GM12878 (cell line): ENCODE measurements around the gene SAMD15. TPM values are rescaled to one million over a fixed set of nuclear protein-coding genes. Genes with fewer than 3 reads are reported as not detected.

Experiments
- ATAC-seq: fragments of 200-7000 bp; cut with Tn5 transposase; 3 replicates; pipeline ENCODE4 v1.9.1; 2020; ENCODE audit warnings: mild to moderate bottlenecking, moderate library complexity
- BruUV-seq: library from RNA; stranded (reverse); fragments of 400-500 nt; replicated peaks from 2 replicates; lab custom pipeline; 2021; lab: Mats Ljungman, UMichigan
- CTCF ChIA-PET: fragments of 300-600 bp; sonication (Branson Sonifier 250); formaldehyde crosslinking; extraction: SDS; loops from one replicate; lab custom pipeline; 2021; ENCODE audit warnings: inconsistent platforms; lab: Yijun Ruan, JAX
- POLR2A ChIA-PET: fragments of 350-600 bp; formaldehyde crosslinking; extraction: SDS; loops from one replicate; lab custom pipeline; 2021; ENCODE audit warnings: inconsistent platforms; lab: Charles Lee
- RAD21 ChIA-PET: fragments of 300-600 bp; sonication (Branson Sonifier 250); formaldehyde crosslinking; loops from one replicate; lab custom pipeline; 2023; ENCODE audit warnings: antibody characterized with exemption; ENCODE audit not compliant: unreplicated experiment; lab: Charles Lee
- SMC1A ChIA-PET: fragments of 300-600 bp; sonication (Branson Sonifier 250); formaldehyde crosslinking; loops from one replicate; lab custom pipeline; 2023; ENCODE audit not compliant: unreplicated experiment, uncharacterized antibody; lab: Charles Lee
- DNase-seq: peaks from one replicate; pipeline ENCODE4 v3.0.0-alpha.2; 2011; ENCODE audit warnings: low read depth, low spot score
- FAIRE-seq: peaks from 3 replicates; lab custom pipeline; 2011; peaks lifted over from hg19 to GRCh38; lab: Jason Lieb, UNC
- H2AFZ ChIP-seq: 2 replicates; pipeline ENCODE4 v1.6.0; 2011; ENCODE audit warnings: low read depth, low read length, control low read depth; ENCODE audit not compliant: control insufficient read depth
- H3K27ac ChIP-seq: 2 replicates; pipeline ENCODE4 v1.5.1; 2011; ENCODE audit warnings: control low read depth; ENCODE audit not compliant: control insufficient read depth, insufficient read depth
- H3K27me3 ChIP-seq, 2 experiments: replicated peaks in 1 of 2; 2 replicates each; pipeline versions ENCODE4 v1.6.0 to v1.6.1; 2011; ENCODE audit warnings: low read length in 1 of 2; ENCODE audit not compliant: control insufficient read depth in 2 of 2, insufficient read depth in 2 of 2
- H3K36me3 ChIP-seq, 2 experiments: 2 replicates each; pipeline ENCODE4 v1.5.1; 2011; ENCODE audit warnings: low read length in 1 of 2; ENCODE audit not compliant: control insufficient read depth in 2 of 2, insufficient read depth in 2 of 2
- H3K4me1 ChIP-seq: 2 replicates; pipeline ENCODE4 v1.6.1; 2011; ENCODE audit warnings: mild to moderate bottlenecking, low read length, moderate library complexity, mixed read lengths; ENCODE audit not compliant: control insufficient read depth, insufficient read depth
- H3K4me2 ChIP-seq: 2 replicates; pipeline ENCODE4 v1.6.0; 2011; ENCODE audit warnings: control low read depth; ENCODE audit not compliant: control insufficient read depth, insufficient read depth
- H3K4me3 ChIP-seq: fragments of 200-600 bp; sonication (generic); 2 replicates; pipeline ENCODE4 v1.5.1; 2016
- H3K79me2 ChIP-seq: 2 replicates; pipeline ENCODE4 v1.6.0; 2011; ENCODE audit warnings: low read length; ENCODE audit not compliant: control insufficient read depth, insufficient read depth
- H3K9ac ChIP-seq: 2 replicates; pipeline ENCODE4 v1.8.0; 2011; ENCODE audit warnings: low read length, control low read depth, mixed read lengths; ENCODE audit not compliant: control insufficient read depth, insufficient read depth
- H3K9me3 ChIP-seq: replicated peaks from 3 replicates; pipeline ENCODE4 v1.5.1; 2011; ENCODE audit warnings: mild to moderate bottlenecking, low read length; ENCODE audit not compliant: control insufficient read depth, insufficient read depth
- H4K20me1 ChIP-seq: 2 replicates; pipeline ENCODE4 v1.6.0; 2011; ENCODE audit not compliant: control insufficient read depth, insufficient read depth
- ATF3 ChIP-seq: IDR thresholded peaks from 2 replicates; pipeline ENCODE4 v1.6.1; 2011; ENCODE audit warnings: low read depth, mild to moderate bottlenecking, low read length, moderate library complexity, borderline replicate concordance; ENCODE audit errors: extremely low read depth
- MTA2 ChIP-seq: fragments of 450-650 bp; IDR thresholded peaks from 2 replicates; pipeline ENCODE4 v1.6.1; 2016; ENCODE audit warnings: low read depth, mild to moderate bottlenecking, moderate library complexity
- NR2F1 ChIP-seq: fragments of 450-650 bp; conservative IDR thresholded peaks from 2 replicates; pipeline ENCODE4 v1.6.1; 2017; ENCODE audit warnings: mild to moderate bottlenecking
- PRDM15 ChIP-seq: fragments of 450-650 bp; formaldehyde crosslinking; IDR thresholded peaks from 2 replicates; pipeline ENCODE4 v1.4.0; 2020; ENCODE audit warnings: mild to moderate bottlenecking, moderate library complexity
- SRF ChIP-seq, 2 experiments: IDR thresholded peaks; 2 replicates each; pipeline ENCODE4 v1.6.1; 2011; ENCODE audit warnings: low read depth in 2 of 2, low read length in 2 of 2, mild to moderate bottlenecking in 1 of 2, moderate library complexity in 1 of 2
- TCF7 ChIP-seq: IDR thresholded peaks from 2 replicates; pipeline ENCODE4 v1.6.1; 2014; ENCODE audit warnings: antibody characterized with exemption, borderline replicate concordance
- ZNF384 ChIP-seq: IDR thresholded peaks from 2 replicates; pipeline ENCODE4 v1.6.1; 2012; ENCODE audit warnings: low read depth, mild to moderate bottlenecking, low read length, improper control_type of control experiment, borderline replicate concordance
- ZSCAN29 ChIP-seq: fragments of 450-650 bp; IDR thresholded peaks from 2 replicates; pipeline ENCODE4 v1.6.1; 2017; ENCODE audit warnings: mild to moderate bottlenecking, moderate library complexity
- WGBS: methylation state at CpG from one replicate; pipeline ENCODE4 v1.1.6; 2016; ENCODE audit warnings: low lambda C conversion rate; ENCODE audit not compliant: insufficient replicate concordance, insufficient coverage; ENCODE audit errors: missing lambda C conversion rate; 5-methylcytosine and 5-hydroxymethylcytosine counted together
- in situ Hi-C: fragments of 300-500 bp; cut with MboI; formaldehyde crosslinking; loops from 9 replicates; pipeline ENCODE4 v1.14.3; 2018; ENCODE audit warnings: mixed read lengths
- intact Hi-C: fragments of 100-400 bp; cut with micrococcal nuclease; formaldehyde crosslinking; loops from one replicate; pipeline ENCODE4 v1.14.2; 2022; ENCODE audit not compliant: unreplicated experiment
- polyA plus RNA-seq, 11 experiments: library from polyadenylated mRNA; depleted of rRNA in 4 of 11; unstranded in 6 of 11; stranded (reverse) in 5 of 11; fragments of >200 nt; fragmentation: Nextera tagmentation in 4 of 11; fragmentation: Illumina TruSeq in 1 of 11; extraction: Ambion mirVana in 4 of 11; extraction: Trizol in 1 of 11; gene quantifications; 1 replicate in 1 of 11; 2 replicates in 10 of 11; pipeline versions ENCODE4 v1.2.1 to v1.2.3, GENCODE V29; 2011 to 2016; ENCODE audit warnings: inconsistent platforms in 2 of 11, missing spikeins in 2 of 11, low read depth in 1 of 11
- total RNA-seq, 4 experiments: library from RNA; depleted of rRNA in 3 of 4; stranded (reverse); fragments of >200 nt in 3 of 4; fragmentation: Illumina TruSeq in 1 of 4; extraction: Trizol in 1 of 4; gene quantifications; 2 replicates each; pipeline versions ENCODE4 v1.2.1 to v1.2.3, GENCODE V29; 2013 to 2021

SAMD15 gene
- total and polyA plus RNA-seq, 10 of the 15 experiments (the other 5 are each of a cell fraction or from before 2014, with no cell fraction given): 0.33 to 2.0 (median 0.97) TPM

- Histone ChIP-seq H3K9me3 (no peaks in the 10 kb centered on the region; the same call in 2 of the 3 replicates), H3K4me1 (no peaks in the 10 kb centered on the region), H3K27ac (no peak overlapping the region), H3K9ac (no peak overlapping the region), H4K20me1 (no peaks in the 10 kb centered on the region), H3K4me2 (no peak overlapping the region), H3K27me3 (no peaks in the 10 kb centered on the region), H3K79me2 (no peaks in the 10 kb centered on the region), H3K4me3 (no peak overlapping the region), H3K36me3 (no peaks in the 10 kb centered on the region; a peak in 1 of 4 replicates), H2AFZ (no peak overlapping the region)
- in situ Hi-C loops: no loop called here
- FAIRE-seq (no peak), ATAC-seq (no peak), DNase-seq (no peak)
- ChIA-PET CTCF (no interaction called here), POLR2A (no interaction called here), RAD21 (no interaction called here), SMC1A (no interaction called here)
- BruUV-seq: no TSS peak
- intact Hi-C loops: no loop called here
- TF ChIP-seq ATF3 (no peak), MTA2 (no peak)
- WGBS: 84% methylated on average over 6 of the region's 8 CpGs
These were observed 39.7 kb downstream of the SAMD15 start for GRCh38 chr14:77416836-77417235.

- SMC1A ChIA-PET: no interaction called here
- no peak overlapping the region for H3K27ac ChIP-seq
- H2AFZ ChIP-seq: no peak overlapping the region
- CTCF ChIA-PET: no interaction called here
- RAD21 ChIA-PET: interaction anchor here (0.5 kb wide), 1 partner anchor 102 kb away, joined by 3 read pairs; no protein-coding TSS in a partner anchor
- POLR2A ChIA-PET: interaction anchor here (0.6 kb wide), 1 partner anchor 160 kb away, joined by 3 read pairs; no protein-coding TSS in a partner anchor
- H3K4me1 ChIP-seq: no peaks in the 10 kb centered on the region
- in situ Hi-C loops: no loop called here
- BruUV-seq: no TSS peak
- no peak overlapping the region for H3K4me3 ChIP-seq
- no peaks in the 10 kb centered on the region for H3K27me3 ChIP-seq
- H4K20me1 ChIP-seq: no peaks in the 10 kb centered on the region
- intact Hi-C loops: no loop called here
- WGBS: 50% methylated on average over 2 of the region's 2 CpGs
- no peaks in the 10 kb centered on the region; the same call in 2 of the 3 replicates for H3K9me3 ChIP-seq
- DNase-seq: no peak
- no peak for FAIRE-seq
- ATAC-seq: no peak
- no peak overlapping the region for H3K4me2 ChIP-seq
- H3K9ac ChIP-seq: no peak overlapping the region
- H3K79me2 ChIP-seq: no peaks in the 10 kb centered on the region
- H3K36me3 ChIP-seq: peaks cover 4 to 8% of the 10 kb centered on the region in 2 experiments
- no peak for TF ChIP-seq SRF (IDR thresholded peaks at IDR 0.05; ENCODE audit: low read depth in 2 of 2, low read length in 2 of 2)
- no peak for TF ChIP-seq NR2F1
- no peak for TF ChIP-seq ZSCAN29
- no peak for TF ChIP-seq ZNF384
- TF ChIP-seq TCF7: no peak
- no peak for TF ChIP-seq PRDM15
These were observed 44.0 kb downstream of the SAMD15 start for GRCh38 chr14:77421201-77421600.
